ENCODE data around the gene SGF29.

DNA sequence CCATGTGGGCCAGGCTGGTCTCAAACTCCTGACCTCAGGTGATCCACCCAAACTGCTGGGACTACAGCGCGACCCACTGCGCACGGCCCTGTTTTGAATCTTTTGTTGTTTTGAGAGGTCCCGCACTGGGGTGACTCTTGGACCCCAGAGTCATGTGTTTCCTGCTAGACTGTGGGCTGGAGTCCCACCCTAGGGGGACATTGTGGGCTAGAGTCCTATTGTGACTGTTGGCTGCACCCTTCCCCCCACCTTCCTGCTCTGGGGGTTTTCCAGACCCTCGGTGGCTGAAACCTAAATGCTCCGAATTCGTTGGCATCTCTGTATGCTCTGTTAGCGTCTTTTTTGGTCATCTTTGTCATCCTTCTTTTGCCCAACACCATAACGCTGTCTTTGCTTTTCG is 30.9 kb upstream of the SGF29 start:
- TF ChIP-seq, protein P1, sequence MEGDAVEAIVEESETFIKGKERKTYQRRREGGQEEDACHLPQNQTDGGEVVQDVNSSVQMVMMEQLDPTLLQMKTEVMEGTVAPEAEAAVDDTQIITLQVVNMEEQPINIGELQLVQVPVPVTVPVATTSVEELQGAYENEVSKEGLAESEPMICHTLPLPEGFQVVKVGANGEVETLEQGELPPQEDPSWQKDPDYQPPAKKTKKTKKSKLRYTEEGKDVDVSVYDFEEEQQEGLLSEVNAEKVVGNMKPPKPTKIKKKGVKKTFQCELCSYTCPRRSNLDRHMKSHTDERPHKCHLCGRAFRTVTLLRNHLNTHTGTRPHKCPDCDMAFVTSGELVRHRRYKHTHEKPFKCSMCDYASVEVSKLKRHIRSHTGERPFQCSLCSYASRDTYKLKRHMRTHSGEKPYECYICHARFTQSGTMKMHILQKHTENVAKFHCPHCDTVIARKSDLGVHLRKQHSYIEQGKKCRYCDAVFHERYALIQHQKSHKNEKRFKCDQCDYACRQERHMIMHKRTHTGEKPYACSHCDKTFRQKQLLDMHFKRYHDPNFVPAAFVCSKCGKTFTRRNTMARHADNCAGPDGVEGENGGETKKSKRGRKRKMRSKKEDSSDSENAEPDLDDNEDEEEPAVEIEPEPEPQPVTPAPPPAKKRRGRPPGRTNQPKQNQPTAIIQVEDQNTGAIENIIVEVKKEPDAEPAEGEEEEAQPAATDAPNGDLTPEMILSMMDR (IDR thresholded peaks at IDR 0.05; ENCODE audit: insufficient read depth, low read depth, low read length): no peak
- TF ChIP-seq EZH2 (IDR thresholded peaks at IDR 0.05; ENCODE audit: insufficient read depth, low read length): no peak
